HEK293T (cell line): ENCODE data around the gene SLC44A5.
A peak's percentile ranks its signal among the peaks of the same experiment; 100 is the strongest.
"Not testable (repeated sequence)": the region's sequence is repeated elsewhere in the genome, so short reads cannot be mapped to it uniquely, and the experiment has no call there.

Experiments
- CTCF ChIA-PET: fragments of 350-600 bp; formaldehyde crosslinking; extraction: SDS; loops from one replicate; lab custom pipeline; 2021; ENCODE audit warnings: antibody characterized with exemption, inconsistent platforms; lab: Yijun Ruan, JAX
- POLR2A ChIA-PET: fragments of 350-600 bp; formaldehyde crosslinking; extraction: SDS; loops from one replicate; lab custom pipeline; 2020; ENCODE audit warnings: antibody characterized with exemption, inconsistent platforms; lab: Yijun Ruan, JAX
- DNase-seq: peaks from one replicate; pipeline ENCODE4 v3.0.0; 2012; ENCODE audit warnings: mixed read lengths; ENCODE audit errors: extremely low spot score
- ARNT ChIP-seq: fragments of 450-650 bp; IDR thresholded peaks from 2 replicates; pipeline ENCODE4 v1.6.1; 2017; ENCODE audit warnings: mild to moderate bottlenecking
- BHLHE40 ChIP-seq: fragments of 450-650 bp; IDR thresholded peaks from 2 replicates; pipeline ENCODE4 v1.6.1; 2016; ENCODE audit warnings: mild to moderate bottlenecking, moderate library complexity, borderline replicate concordance
- CTBP1 ChIP-seq: fragments of 450-650 bp; IDR thresholded peaks from 2 replicates; pipeline ENCODE4 v1.6.1; 2016; ENCODE audit warnings: borderline replicate concordance
- ELF4 ChIP-seq: fragments of 450-650 bp; IDR thresholded peaks from 2 replicates; pipeline ENCODE4 v1.6.1; 2017; ENCODE audit warnings: antibody characterized with exemption
- FOXA1 ChIP-seq: fragments of 450-650 bp; IDR thresholded peaks from 2 replicates; pipeline ENCODE4 v1.6.1; 2016; ENCODE audit warnings: mild to moderate bottlenecking
- FOXK2 ChIP-seq: fragments of 450-650 bp; IDR thresholded peaks from 2 replicates; pipeline ENCODE4 v1.6.1; 2016; ENCODE audit warnings: mild to moderate bottlenecking
- FOXM1 ChIP-seq: fragments of 450-650 bp; IDR thresholded peaks from 2 replicates; pipeline ENCODE4 v1.6.1; 2017; ENCODE audit warnings: mild to moderate bottlenecking, borderline replicate concordance
- HDGF ChIP-seq: fragments of 450-650 bp; IDR thresholded peaks from 2 replicates; pipeline ENCODE4 v1.6.1; 2017; ENCODE audit warnings: antibody characterized with exemption, borderline replicate concordance
- L3MBTL2 ChIP-seq: fragments of 450-650 bp; conservative IDR thresholded peaks from 2 replicates; pipeline ENCODE4 v1.6.1; 2016; ENCODE audit warnings: mild to moderate bottlenecking
- LEF1 ChIP-seq: fragments of 450-650 bp; IDR thresholded peaks from 2 replicates; pipeline ENCODE4 v1.6.1; 2017; ENCODE audit warnings: mild to moderate bottlenecking, borderline replicate concordance
- NFRKB ChIP-seq: fragments of 450-650 bp; IDR thresholded peaks from 2 replicates; pipeline ENCODE4 v1.6.1; 2016; ENCODE audit warnings: mild to moderate bottlenecking, moderate library complexity
- SP1 ChIP-seq: fragments of 450-650 bp; IDR thresholded peaks from 2 replicates; pipeline ENCODE4 v1.6.1; 2017
- SUZ12 ChIP-seq: fragments of 450-650 bp; IDR thresholded peaks from 2 replicates; pipeline ENCODE4 v1.6.1; 2016; ENCODE audit warnings: mild to moderate bottlenecking
- TARDBP ChIP-seq: fragments of 450-650 bp; IDR thresholded peaks from 2 replicates; pipeline ENCODE4 v1.6.1; 2016
- ZNF384 ChIP-seq: fragments of 450-650 bp; IDR thresholded peaks from 2 replicates; pipeline ENCODE4 v1.6.1; 2016
- TF ChIP-seq, protein P1 (sequence below): fragments of 450-650 bp; IDR thresholded peaks from 2 replicates; pipeline ENCODE4 v1.6.1; 2016

SLC44A5 gene

DNA sequence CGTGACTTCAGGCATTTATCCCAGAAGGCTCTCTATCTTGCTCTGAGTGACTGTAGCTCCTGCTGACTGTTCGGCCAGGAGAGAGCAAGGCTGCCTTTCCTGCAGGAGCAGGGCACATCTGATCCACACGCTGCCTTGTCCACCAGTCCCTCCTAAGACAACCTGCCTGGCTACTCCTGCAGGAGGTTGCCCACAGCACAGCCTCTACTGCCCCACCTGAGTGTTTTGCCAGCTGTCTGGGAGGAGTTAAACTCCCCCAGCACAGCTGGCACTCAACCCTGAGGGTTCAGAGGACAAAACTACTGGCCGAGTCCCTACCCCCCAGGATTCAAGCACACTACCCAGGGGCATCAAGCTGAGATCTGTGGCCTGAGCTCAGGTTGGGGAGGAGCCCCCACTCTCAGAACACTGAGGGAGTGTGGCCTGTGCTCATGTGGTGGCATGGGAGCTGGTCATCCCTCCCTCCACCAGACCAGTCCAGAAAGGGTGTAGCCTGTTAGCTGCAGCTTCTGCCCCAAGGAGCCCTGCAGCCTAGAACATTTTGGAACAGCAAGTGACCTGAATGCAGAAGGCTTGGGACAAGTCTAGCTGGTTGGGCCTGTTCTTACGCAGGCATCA, 237.3 kb downstream of the SLC44A5 start:
- CTCF ChIA-PET: no interaction called here
- POLR2A ChIA-PET: no interaction called here
- TF ChIP-seq FOXM1: no peak
- no peak for TF ChIP-seq TARDBP
- TF ChIP-seq FOXK2: no peak
- TF ChIP-seq CTBP1: no peak
- no peak for TF ChIP-seq FOXA1
- TF ChIP-seq HDGF: no peak
- no peak for TF ChIP-seq LEF1
- TF ChIP-seq ARNT: no peak
- TF ChIP-seq ZNF384: no peak
- TF ChIP-seq L3MBTL2: no peak
- no peak for TF ChIP-seq SUZ12
- TF ChIP-seq SP1: no peak
- no peak for TF ChIP-seq NFRKB
- DNase-seq: no peak

DNA sequence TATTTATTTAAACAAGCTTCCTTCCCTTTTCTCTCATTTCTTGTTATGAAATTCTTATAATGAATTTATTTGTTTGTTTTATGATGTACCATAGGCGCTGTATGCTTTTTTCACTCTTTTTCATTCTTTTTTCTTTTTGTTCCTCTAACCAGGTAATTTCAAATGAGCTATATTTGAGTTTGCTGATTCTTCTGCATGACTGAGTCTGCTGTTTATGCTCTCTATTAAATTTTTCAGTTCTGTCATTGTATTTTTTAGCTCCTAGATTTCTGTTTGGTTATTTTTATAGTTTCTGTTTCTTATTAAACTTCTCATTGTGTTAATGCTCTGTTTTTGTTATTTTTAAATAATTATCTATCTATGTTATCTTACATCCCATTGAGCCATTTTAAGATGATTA, 244.3 kb downstream of the SLC44A5 start:
- DNase-seq: no peak
- ChIA-PET CTCF (no interaction called here), POLR2A (no interaction called here)
- TF ChIP-seq SUZ12: no peak
- TF ChIP-seq SP1: no peak
- no peak for TF ChIP-seq FOXA1

DNA sequence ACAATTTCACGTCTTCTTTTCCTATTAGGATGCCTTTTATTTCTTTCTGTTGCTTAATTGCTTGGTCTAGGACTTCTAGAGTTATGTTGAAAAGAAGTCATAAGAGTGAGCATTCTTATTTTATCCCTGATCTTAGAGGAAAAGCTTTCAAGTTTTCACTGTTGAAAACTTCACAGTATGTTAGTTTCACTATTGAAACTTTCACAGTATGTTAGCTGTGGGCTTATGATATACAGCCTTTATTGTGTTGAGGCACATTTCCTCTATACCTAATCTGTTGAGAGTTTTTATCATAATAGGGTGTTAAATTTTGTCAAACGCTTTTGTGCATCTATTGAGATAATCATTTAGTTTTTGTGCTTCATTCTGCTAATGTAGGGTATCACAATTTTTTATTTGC, 249.7 kb downstream of the SLC44A5 start:
- ChIA-PET POLR2A (no interaction called here), CTCF (no interaction called here)
- no peak for DNase-seq
- no peak for TF ChIP-seq HDGF
- TF ChIP-seq CTBP1: no peak
- no peak for TF ChIP-seq NFRKB
- no peak for TF ChIP-seq ELF4
- TF ChIP-seq TARDBP: no peak
- TF ChIP-seq LEF1: no peak
- no peak for TF ChIP-seq FOXK2
- TF ChIP-seq SUZ12: no peak
- no peak for TF ChIP-seq SP1
- TF ChIP-seq ZNF384: no peak
- no peak for TF ChIP-seq ARNT
- TF ChIP-seq BHLHE40: no peak
- TF ChIP-seq L3MBTL2: no peak
- no peak for TF ChIP-seq FOXA1
- TF ChIP-seq, protein P1, sequence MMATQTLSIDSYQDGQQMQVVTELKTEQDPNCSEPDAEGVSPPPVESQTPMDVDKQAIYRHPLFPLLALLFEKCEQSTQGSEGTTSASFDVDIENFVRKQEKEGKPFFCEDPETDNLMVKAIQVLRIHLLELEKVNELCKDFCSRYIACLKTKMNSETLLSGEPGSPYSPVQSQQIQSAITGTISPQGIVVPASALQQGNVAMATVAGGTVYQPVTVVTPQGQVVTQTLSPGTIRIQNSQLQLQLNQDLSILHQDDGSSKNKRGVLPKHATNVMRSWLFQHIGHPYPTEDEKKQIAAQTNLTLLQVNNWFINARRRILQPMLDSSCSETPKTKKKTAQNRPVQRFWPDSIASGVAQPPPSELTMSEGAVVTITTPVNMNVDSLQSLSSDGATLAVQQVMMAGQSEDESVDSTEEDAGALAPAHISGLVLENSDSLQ: no peak

DNA sequence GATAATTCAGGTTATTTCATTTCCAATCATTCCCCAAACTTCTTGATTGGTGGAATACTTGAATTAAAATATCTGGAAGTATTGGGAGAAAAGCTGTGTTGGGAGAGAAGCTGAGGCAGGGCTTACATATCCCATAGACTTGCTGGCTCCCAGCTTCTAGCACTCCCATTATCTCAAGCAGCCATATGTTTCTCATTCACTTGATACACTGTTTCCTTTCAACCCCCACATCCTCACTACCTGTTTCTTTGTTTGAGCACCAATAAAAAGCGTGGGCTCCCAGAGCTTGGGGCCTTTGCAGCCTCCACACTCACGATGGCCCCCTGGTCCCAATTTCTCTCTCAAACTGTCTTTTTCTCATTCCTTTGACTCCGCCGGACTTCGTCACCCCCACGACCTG, 256.6 kb downstream of the SLC44A5 start:
- CTCF ChIA-PET, POLR2A ChIA-PET, DNase-seq: not testable (repeated sequence)

DNA sequence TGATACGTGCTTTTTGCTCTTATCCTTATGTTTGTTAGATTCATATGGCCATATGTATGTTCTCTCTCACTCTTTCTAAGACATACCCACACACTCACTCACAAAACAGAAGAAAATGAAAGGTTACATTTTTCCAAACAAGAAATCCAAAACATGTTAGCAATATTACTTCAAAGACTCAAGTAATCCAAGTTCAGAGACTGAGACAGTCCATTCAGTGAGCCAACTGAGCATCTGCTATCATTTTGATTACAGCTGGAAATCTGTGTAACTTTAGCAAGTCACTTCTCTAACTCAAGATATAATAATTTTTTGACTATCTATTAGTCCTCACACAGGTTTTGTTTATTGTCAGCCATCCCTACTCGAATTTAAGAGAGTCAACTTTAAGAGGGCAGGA, 257.9 kb downstream of the SLC44A5 start:
- POLR2A ChIA-PET: no interaction called here
- CTCF ChIA-PET: no interaction called here
- DNase-seq: no peak
- TF ChIP-seq FOXA1: no peak
- TF ChIP-seq ZNF384: no peak
- TF ChIP-seq SP1: no peak
- TF ChIP-seq FOXK2: no peak
- no peak for TF ChIP-seq TARDBP
- TF ChIP-seq LEF1: no peak

DNA sequence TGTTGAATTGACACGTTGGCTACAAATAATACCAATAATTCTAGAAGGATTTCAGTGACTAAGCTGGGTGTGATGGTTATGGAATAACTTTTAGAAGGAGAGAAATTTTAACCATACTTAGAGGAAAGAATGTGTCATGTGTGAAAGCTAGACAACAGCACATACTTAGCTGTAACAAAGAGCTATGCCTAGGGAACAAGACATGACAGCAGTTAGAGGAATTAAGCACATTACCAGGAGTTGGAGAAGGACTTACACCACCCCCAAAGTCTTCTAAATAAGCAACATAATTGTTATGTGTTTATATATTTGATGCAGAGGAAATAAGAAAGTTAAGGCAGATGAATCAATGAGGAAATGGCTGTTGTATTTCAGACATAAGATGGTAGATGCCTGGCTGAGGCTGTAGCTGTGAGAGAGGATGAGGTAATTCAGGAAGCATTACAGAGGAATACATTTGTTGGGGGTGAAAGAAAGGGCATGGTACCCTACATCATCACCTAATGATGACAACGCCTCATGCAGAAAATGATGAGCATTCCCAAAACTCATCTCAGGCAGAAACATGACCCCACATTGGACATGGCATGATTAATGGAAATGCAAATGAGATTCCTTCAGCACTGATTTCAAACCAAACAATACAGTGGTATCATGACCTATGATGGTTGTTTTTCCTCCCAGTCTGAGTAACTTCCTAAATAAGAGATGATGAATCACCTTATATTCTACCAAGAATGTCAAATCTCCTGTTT, 265.2 kb downstream of the SLC44A5 start:
- DNase-seq: no peak
- CTCF ChIA-PET: no interaction called here
- TF ChIP-seq L3MBTL2 (no peak), CTBP1 (0 out of 2 replicates have a peak, but pooled peaks have one; percentile 5)

DNA sequence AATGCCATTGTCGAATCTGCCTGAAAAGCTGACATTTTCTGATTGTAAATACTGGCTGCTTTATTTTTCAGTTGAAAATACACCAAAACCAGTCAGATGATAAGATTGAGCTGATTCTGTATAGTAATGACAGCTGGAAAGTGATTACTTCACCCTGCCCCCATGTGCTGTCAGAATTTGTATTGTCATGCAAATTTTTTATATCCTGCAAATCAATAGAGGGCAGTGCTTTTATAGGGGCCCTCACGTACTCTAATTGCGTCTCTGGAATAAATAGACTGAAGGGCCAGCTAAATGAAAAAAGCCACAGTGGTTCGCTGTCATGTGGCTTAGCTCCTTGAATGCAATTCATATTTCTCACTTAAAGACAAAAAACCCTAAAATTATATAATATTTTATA, 268.1 kb downstream of the SLC44A5 start:
- no peak for DNase-seq
- CTCF ChIA-PET: interaction anchor here (0.6 to 0.9 kb wide), 2 partner anchors 13 to 345 kb away, joined by 3 read pairs; no protein-coding TSS in a partner anchor
- POLR2A ChIA-PET: no interaction called here
- no peak for TF ChIP-seq NFRKB
- no peak for TF ChIP-seq ELF4
- no peak for TF ChIP-seq CTBP1
- TF ChIP-seq ARNT: no peak
- TF ChIP-seq, protein P1: no peak
- TF ChIP-seq SUZ12: no peak
- TF ChIP-seq TARDBP: no peak
- no peak for TF ChIP-seq HDGF
- TF ChIP-seq LEF1: no peak
- TF ChIP-seq FOXK2: no peak
- TF ChIP-seq SP1: no peak
- no peak for TF ChIP-seq BHLHE40

More for the DNA sequence above, 265.2 kb downstream of the SLC44A5 start:
- POLR2A ChIA-PET: no interaction called here
